GDM1 (cell line): ENCODE results near the gene RTN4.
"Not testable (repeated sequence)": the region's sequence is repeated elsewhere in the genome, so short reads cannot be mapped to it uniquely, and the experiment has no call there.

Experiments used
- DNase-seq: peaks from one replicate; lab custom pipeline; 2025; lab: John Stamatoyannopoulos, UW

The RTN4 gene, protein sequence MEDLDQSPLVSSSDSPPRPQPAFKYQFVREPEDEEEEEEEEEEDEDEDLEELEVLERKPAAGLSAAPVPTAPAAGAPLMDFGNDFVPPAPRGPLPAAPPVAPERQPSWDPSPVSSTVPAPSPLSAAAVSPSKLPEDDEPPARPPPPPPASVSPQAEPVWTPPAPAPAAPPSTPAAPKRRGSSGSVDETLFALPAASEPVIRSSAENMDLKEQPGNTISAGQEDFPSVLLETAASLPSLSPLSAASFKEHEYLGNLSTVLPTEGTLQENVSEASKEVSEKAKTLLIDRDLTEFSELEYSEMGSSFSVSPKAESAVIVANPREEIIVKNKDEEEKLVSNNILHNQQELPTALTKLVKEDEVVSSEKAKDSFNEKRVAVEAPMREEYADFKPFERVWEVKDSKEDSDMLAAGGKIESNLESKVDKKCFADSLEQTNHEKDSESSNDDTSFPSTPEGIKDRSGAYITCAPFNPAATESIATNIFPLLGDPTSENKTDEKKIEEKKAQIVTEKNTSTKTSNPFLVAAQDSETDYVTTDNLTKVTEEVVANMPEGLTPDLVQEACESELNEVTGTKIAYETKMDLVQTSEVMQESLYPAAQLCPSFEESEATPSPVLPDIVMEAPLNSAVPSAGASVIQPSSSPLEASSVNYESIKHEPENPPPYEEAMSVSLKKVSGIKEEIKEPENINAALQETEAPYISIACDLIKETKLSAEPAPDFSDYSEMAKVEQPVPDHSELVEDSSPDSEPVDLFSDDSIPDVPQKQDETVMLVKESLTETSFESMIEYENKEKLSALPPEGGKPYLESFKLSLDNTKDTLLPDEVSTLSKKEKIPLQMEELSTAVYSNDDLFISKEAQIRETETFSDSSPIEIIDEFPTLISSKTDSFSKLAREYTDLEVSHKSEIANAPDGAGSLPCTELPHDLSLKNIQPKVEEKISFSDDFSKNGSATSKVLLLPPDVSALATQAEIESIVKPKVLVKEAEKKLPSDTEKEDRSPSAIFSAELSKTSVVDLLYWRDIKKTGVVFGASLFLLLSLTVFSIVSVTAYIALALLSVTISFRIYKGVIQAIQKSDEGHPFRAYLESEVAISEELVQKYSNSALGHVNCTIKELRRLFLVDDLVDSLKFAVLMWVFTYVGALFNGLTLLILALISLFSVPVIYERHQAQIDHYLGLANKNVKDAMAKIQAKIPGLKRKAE

DNA sequence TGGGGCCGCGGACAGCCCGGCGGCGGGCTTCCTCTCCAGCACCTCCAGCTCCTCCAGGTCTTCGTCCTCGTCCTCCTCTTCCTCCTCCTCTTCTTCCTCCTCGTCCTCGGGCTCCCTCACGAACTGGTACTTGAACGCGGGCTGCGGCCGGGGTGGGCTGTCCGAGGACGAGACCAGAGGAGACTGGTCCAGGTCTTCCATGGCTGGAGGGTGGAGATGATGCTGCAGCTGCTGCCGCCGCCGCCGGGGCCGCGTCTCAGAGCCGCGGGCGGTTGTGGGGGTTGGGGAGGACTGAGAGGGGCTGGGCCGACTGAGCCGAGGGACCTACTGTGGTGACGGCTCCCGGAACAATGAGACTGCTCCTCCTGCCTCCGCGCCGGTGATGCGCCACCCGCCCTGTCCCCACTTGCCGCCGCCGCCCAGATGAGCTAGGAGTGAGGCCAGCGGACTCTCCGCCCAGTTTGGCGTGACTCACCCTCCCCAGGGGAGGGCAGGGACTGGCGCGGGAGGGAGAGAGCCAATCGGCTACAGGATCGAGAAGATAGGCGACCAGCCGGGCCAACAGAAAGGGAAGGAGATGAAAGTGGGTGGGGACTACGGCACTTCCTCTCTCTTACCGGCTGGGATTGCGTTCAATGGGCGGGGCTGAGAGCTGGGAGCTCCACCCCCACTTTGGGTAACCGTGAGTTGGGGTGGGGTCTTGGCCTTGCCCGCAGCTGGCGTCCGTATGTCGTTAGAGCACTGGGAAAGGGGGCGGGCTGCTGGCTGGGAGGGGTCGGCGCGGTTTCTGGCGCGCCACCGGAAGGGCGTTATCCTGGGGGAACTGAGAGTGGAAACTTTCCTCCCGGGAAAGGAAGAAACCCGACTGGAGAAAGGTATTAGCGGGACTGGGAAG, at the start of gene RTN4:
Gene RTN4, minus strand, starts transcription at position 352 of the 895 bp plus-strand sequence. Its CDS starts 151 bp downstream, at position 201.
- DNase-seq: peak; percentile 99

DNA sequence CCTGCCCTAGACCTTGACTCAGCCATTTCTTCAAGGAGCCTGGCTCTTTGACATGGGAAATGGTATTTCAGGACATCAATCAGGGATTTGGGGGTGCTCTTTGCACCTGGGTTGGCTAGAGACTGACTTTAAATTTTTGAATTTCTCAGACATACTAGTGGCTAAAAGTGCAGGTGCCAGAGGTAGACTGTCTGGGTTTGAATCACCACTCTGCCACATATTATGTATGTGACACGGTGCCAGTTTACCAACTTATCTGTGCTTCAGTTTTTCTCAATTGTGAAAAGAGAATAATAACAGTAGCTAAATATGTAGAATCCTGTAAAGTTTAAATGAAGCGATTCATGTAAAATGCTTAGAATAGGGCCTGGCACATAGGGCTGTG, 49.2 kb upstream of the RTN4 start:
- DNase-seq: no peak

DNA sequence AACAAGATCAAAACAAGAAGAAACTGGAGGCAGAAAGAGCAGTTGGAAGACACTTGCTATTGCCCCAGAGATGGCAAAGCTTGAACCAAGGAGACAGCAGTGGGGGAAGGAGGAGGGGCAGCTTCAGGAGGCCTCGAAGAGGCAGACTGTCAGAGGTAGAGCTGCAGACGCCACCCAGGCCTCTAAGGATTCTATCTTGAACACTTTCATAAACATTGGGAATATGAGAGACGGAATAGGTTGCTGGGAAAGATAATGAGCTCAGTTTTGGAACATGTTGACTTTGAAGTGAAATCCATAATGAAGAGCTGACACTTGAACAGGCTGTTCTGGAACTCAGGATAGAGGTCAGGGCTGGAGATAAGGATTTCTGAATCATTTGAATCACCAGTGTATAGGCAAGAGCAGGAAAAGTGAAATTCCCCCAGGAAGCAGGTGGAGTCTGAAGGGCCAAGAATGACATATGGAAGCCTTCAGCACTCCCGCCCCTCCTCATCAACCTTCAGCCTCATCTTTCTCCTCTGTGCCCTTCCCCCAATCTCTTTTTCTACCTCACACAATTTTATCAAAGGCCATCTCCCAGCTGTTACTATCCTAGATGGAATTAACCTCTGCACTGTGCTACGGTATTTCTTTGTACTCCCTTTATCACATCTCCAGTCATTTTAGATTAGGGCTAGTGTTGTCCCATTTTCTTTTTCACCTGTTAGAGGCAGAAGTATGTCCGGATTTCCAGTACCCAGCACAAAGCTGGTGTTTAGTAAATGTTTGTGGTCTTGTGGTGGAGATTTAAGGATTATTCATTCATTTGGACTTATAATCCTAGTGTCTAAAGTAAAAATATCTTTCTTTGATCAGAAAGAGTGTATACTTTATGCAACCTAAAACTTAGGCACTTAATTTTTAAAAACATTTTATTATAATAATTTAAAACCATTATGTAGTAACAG, 47.5 kb upstream of the RTN4 start:
- DNase-seq: no peak

DNA sequence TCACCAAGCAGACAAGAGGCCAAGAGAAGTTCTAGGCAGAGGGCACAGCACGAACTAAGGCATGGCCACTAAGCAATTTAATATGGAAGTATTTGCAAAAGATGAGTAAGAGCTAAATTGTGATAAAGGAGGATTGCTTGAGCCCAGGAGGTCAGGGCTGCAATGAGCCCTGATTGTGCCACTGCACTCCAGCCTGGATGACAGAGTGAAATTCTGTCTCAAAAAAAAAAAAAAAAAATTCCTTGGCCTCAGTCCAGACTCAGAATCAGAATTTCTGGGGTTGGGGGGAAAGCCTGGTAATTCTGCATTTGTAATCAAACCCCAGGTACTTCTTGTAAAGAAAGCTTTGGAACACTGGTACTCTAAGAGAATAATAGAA, 46.8 kb upstream of the RTN4 start:
- DNase-seq: no peak

DNA sequence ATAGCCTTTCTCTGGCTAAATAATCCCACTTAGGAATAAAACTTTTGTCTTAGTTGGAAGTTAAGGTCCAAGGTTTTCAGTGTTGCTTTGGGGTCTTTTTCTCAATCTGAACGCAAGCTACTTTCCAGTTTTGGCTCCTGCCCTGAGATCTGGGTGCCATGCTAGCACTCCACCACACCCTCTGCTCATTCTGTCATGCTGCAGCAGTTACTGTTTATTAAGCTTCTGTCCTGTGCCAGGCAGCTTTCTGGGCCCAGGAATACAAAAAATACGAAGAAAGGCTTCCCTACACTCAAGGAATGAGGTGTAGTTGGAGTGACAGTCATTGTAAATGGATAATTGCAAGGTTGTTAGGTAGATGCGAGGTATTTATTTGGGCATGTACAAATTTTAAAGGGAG, 46.3 kb upstream of the RTN4 start:
- DNase-seq: no peak

DNA sequence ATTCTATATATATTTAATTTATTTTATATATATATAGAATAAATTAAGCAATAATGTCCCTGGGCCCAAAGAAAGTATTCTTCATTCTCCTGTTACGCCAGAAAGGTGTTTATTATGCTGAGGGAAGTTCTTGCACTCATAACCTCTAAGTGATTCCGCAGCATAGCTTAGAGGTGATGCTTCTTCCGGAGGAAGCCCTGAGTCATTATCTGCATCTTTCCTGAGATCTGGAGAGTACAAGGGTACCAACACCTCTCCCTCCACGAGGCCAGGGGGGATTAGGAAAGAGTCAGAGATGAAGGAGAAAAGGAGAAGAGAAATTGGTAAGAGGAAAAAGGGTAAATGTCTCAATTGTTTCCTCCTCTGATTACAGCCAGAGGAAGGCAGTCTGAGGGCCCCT, 43.1 kb upstream of the RTN4 start:
- DNase-seq: no peak

DNA sequence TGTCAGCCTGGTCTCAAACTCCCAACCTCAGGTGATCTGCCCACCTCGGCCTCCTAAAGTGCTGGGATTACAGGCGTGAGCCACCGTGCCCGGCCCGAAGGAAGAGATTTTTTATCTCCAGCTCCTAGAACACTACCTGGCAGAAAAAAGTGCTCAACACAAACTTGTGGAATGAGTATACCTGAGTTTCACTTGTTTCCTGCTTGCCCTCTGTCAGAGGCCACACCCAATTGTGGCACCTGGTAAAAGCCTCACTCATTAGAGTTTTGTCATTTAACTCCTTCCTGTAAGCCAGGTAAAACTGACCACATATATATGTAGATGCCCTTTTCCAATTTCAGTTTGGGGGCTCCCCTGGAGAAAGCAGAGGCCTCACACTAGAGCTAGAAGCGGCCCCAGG, 42.2 kb upstream of the RTN4 start:
- no peak for DNase-seq

DNA sequence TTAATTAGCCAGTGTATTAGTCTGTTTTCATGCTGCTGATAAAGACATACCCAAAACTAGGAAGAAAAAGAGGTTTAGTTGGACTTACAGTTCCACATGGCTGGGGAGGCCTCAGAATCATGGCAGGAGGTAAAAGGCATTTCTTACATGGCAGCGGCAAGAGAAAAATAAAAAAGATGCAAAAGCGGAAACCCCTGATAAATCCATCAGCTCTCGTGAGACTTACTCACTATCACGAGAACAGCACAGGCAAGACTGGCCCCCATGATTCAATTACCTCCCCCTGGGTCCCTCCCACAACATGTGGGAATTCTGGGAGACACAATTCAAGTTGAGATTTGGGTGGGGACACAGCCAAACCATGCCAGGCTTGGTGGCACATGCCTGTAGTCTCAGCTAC, 41.4 kb upstream of the RTN4 start:
- DNase-seq: not testable (repeated sequence)

DNA sequence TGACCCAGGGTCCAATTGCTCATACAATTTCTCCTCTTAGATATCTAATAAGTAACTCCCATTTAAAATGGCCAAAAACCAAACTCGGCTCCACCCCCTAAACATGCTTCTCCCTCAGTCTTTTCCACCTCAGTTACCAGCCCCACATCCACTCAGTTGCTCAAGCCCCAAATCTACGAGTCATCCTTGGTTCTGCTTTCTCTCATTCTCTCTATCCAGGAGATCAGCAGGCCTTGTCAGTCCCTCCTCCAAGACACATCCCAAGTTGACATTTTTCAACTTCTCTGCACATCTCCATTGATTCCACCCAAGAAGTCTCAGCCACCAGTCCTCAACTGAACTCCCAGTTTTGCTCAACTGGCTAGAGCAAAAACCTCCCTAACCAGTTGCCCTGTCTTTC, 40.5 kb upstream of the RTN4 start:
- DNase-seq: no peak

DNA sequence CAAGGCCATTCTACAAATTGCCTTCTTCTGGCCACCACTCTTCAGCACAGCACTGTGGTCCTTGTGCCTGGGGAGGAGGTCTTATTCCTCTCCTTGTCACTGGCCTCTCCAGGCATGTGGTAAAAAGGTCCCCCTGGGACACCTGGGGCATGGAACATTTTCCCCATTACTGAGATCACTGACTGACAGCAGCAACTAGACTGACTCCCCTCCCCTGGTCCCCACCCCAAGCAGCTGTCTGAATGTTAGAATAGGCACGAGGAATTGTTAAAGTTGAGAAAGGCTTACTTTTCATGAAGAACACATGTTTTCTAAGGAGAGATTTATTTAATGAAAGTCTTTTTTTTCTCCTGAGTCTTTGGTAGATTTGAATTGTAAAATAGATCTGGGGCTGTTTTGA, 39.5 kb upstream of the RTN4 start:
- no peak for DNase-seq

DNA sequence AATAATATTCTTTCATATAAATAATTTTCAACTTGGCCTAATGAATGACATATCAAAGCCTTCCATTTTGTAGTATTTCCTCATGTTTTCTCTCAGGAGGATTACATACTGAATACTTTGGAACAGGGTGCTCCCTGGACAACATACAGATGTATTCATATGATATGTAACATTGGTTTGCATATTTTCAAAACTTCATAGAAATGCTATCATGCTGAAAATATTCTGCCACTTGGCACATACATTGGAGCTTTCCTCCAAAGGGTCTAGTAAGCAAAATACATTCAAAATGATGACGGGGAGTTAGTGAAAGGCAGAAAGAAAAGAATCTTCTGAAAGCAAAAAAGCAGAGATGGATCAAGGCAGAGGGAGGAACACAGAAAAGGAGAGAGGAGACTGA, 38.1 kb upstream of the RTN4 start:
- DNase-seq: no peak

DNA sequence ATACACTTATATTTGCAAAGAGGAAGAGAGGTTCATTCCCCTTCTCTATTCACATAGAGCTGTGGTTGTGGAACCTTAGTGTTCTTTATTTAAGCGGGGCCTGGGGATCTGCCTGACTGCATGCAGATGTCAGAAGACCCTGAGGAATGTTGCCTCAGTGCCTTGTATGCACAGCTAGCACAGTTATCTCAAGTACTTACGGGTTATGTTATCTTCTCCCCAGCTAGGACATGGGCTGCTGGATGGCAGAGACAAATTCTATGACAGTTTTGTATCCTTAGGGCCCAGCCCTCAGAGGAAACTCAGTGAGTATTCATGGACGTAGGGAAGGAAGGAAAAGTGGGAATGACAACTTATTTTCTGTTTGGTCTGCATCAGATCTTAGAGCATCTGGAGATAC, 37.7 kb upstream of the RTN4 start:
- no peak for DNase-seq

DNA sequence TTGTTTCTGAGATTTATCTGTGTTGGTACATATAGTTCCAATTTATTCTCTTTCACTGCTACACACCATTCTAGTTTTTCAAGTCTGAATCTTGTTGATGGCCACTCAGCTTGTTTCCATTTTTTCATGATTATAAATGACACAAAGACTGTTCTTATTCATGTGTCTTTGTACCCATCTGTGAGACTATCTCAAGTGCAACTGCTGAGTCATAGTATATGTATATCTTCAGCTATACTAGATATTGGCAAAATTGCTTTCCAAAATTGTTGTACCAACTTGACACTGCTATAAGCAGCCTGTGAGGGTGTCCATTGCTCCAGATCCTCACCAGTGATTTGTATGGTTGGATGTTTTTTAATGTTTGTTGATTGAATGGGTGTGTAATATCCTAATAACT, 37.2 kb upstream of the RTN4 start:
- no peak for DNase-seq

DNA sequence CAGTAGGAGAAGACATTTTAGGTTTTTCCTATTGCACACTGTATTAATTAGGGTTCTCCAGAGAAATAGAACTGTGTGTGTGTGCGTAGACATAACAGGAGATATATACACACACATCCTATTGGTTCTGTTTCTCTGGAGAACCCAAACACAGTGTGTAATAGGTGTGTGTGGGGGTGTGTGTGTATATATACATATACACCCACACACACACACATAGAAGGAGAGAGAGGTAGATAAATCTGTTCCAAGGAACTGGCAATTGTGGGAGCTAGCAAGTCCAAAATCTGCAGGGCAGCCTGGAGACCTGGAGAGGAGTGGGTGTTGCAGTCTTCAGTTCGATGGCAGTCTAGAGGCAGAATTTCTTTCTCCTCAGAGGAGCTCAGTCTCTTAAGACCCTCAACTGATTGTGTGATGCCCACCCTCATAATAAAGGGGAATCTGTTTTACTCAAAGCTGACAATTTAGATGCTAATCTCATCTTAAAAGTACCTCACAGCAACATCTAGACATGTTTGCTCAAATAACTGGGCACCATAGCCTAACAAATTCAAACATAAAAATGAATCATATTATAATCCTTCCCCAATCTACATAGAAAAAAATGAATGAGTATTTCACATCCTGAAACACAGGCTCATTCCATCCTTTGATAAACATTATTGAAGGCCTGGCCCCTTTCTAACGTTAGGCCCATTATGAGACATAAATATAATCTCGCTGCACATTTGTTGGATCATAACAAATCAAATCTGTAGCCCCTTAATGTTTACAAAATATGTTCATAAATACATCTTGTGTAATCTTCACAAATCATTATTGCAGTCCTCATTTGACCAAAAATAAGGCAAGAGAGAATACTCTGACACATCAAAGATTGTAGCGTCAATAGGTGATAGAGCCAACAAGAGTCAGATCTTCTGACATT, 35.1 kb upstream of the RTN4 start:
- DNase-seq: no peak

DNA sequence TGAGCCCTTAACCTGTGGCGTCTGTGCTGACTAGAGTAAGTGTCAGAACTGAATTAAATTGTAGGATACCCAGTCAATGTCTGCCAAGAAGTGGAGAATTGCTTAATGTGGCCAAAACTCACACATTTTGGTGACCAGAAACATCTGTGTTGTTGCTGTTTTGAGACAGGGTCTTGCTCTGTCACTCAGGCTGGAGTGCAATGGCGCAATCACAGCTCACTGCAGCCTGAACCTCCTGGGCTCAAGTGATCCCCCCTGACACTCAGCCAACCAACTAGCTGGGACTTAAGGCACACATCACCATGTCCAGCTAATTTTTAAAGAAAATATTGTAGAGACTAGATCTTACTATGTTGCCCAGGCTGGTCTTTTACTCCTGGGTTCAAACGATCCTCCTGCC, 34.4 kb upstream of the RTN4 start:
- no peak for DNase-seq

DNA sequence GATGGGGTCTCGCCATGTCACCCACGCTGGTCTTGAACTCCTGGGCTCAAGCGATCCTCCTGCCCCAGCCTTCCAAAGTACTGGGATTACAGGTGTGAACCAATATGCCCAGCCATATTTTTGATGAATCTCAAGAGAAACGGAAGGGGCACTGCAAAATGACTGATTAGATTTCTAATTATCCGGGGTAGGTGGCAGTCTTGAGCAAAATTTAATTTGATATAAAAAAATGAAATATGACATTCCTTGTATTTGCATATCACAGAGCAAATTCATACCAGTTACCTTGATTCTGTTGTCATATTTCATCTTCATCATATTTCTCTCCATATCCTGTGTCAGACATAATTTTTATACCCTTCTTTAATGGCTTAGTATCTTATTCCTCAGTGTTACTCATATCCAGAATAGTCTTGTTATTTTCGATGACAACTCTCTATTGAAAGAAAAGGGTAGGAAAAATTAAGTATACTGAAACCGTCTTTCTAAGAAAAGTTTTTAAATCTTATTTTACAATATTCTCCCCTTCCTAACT, 30.0 kb upstream of the RTN4 start:
- DNase-seq: no peak

DNA sequence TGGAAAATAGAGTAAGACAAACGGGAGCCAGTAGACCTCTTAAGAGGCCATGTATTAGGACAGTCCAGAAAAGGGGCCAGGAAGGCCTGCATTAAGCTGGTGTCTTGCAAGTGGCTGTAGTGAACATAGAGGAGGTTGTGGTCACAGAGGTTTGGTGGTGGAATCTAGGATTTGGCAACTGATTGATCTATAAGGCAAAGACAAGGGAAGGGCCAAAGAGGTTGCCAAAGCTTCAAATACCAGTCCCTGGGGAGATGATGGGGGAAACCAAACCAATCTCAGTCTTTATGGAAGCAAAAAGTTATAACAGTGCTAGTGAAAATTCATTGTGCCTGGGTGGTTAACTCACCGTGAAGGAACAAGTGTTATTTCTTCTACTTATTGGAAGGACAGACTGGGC, 28.7 kb upstream of the RTN4 start:
- DNase-seq: no peak

DNA sequence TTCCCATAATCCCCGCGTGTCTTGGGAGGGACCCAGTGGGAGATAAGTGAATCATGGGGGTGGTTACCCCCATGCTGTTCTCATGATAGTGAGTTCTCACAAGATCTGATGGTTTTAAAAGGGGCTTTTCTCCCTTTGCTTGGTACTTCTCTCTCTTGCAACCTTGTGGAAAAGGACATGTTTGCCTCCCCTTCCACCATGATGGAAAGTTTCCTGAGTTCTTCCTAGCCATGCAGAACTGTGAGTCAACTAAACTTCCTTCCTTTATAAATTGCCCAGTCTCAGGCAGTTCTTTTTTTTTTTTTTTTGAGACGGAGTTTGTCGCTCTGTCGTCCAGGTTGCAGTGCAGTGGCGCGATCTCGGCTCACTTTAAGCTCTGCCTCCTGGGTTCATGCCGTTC, 26.5 kb upstream of the RTN4 start:
- no peak for DNase-seq

DNA sequence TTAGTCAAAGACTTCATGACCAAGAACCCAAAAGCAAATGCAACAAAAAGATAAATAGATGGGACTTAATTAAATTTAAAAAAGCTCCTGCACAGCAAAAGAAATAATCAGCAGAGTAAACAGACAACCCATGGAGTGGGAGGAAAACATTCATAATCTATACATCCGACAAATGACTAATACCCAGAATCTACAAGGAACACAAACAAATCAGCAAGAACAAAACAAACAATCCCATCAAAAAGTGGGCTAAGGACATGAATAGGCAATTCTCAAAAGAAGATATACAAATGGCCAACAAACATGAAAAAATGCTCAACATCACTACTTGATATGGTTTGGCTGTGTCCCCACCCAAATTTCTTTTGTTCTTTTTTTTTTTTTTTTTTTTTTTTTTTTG, 25.8 kb upstream of the RTN4 start:
- DNase-seq: not testable (repeated sequence)
